Skeletal muscle tissue (tissue), 4 donors: ENCODE data around the gene AKAP12. TPM values are rescaled to one million over a fixed set of nuclear protein-coding genes. Genes with fewer than 3 reads are reported as not detected.

Experiments
- H3K27ac ChIP-seq: one replicate; pipeline ENCODE4 v1.7.0; 2013; ENCODE audit warnings: mild to moderate bottlenecking, low read depth, low read length, inconsistent platforms
- H3K27me3 ChIP-seq, 3 donors: one replicate each; pipeline ENCODE4 v1.7.0; 2013; ENCODE audit warnings: low read length in 3 of 3; ENCODE audit not compliant: control insufficient read depth in 3 of 3, insufficient read depth in 3 of 3
- H3K36me3 ChIP-seq, 3 donors: one replicate each; pipeline ENCODE4 v1.7.0; 2013; ENCODE audit warnings: low read length in 3 of 3; ENCODE audit not compliant: control insufficient read depth in 3 of 3, insufficient read depth in 3 of 3
- H3K4me1 ChIP-seq, 3 donors: one replicate each; pipeline ENCODE4 v1.7.0; 2013; ENCODE audit warnings: low read length in 3 of 3, mild to moderate bottlenecking in 3 of 3; ENCODE audit not compliant: control insufficient read depth in 3 of 3, insufficient read depth in 3 of 3
- H3K4me3 ChIP-seq, 3 donors: one replicate each; pipeline ENCODE4 v1.7.0; 2013; ENCODE audit warnings: low read length in 3 of 3
- H3K9ac ChIP-seq, 3 donors: one replicate each; pipeline ENCODE4 v1.7.0; 2013; ENCODE audit warnings: low read length in 3 of 3, mild to moderate bottlenecking in 3 of 3, moderate library complexity in 2 of 3, low read depth in 1 of 3
- H3K9me3 ChIP-seq, 3 donors: one replicate each; pipeline ENCODE4 v1.7.0; 2013; ENCODE audit warnings: low read length in 3 of 3; ENCODE audit not compliant: control insufficient read depth in 3 of 3
- total RNA-seq: library from RNA; depleted of rRNA; stranded (reverse); fragments of >200 nt; gene quantifications from one replicate; pipeline ENCODE4 v1.2.3, GENCODE V29; 2014
- donor health status: Osteomylitis.

Gene AKAP12, protein sequence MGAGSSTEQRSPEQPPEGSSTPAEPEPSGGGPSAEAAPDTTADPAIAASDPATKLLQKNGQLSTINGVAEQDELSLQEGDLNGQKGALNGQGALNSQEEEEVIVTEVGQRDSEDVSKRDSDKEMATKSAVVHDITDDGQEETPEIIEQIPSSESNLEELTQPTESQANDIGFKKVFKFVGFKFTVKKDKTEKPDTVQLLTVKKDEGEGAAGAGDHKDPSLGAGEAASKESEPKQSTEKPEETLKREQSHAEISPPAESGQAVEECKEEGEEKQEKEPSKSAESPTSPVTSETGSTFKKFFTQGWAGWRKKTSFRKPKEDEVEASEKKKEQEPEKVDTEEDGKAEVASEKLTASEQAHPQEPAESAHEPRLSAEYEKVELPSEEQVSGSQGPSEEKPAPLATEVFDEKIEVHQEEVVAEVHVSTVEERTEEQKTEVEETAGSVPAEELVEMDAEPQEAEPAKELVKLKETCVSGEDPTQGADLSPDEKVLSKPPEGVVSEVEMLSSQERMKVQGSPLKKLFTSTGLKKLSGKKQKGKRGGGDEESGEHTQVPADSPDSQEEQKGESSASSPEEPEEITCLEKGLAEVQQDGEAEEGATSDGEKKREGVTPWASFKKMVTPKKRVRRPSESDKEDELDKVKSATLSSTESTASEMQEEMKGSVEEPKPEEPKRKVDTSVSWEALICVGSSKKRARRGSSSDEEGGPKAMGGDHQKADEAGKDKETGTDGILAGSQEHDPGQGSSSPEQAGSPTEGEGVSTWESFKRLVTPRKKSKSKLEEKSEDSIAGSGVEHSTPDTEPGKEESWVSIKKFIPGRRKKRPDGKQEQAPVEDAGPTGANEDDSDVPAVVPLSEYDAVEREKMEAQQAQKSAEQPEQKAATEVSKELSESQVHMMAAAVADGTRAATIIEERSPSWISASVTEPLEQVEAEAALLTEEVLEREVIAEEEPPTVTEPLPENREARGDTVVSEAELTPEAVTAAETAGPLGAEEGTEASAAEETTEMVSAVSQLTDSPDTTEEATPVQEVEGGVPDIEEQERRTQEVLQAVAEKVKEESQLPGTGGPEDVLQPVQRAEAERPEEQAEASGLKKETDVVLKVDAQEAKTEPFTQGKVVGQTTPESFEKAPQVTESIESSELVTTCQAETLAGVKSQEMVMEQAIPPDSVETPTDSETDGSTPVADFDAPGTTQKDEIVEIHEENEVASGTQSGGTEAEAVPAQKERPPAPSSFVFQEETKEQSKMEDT (N-terminal part only)
- total RNA-seq, result 99.7 TPM

DNA sequence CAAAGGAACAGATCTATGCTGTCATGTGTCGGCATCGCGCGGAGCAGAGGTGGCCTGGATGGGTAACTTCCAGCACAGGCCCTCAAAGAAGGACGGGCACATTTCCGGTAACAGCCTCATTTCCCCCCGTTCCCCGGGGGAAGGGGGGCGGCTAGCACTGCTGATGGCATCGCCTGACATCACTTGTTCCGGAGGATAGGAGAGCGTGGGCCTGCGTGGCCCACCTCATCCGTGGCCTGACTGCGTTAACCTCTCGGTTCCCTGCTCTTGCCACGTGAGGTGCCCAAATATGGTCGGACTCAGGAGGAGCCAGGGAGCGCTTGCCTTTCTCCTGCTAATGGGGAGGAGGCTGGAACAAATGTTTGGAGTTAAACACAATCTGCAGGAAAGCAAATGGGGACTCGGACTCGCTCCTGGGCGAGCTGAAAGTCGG, at the start of gene AKAP12:
Gene AKAP12 (plus strand): TSS at position 365 of the 433 bp plus-strand sequence. CDS start 596 bp downstream, outside the sequence.
- no peaks in the 10 kb centered on the region for H3K36me3 ChIP-seq
- H3K9me3 ChIP-seq, result peaks cover 0 to 2% (median 0%) of the 10 kb centered on the region in 3 donors
- H3K9ac ChIP-seq, result peak within 1 kb of the TSS; percentile 64 to 76 (median 65)
- H3K4me3 ChIP-seq, result peak within 1 kb of the TSS; percentile 71 to 76 (median 74)
- peaks cover 9 to 24% (median 16%) of the 10 kb centered on the region in 3 donors for H3K27me3 ChIP-seq
- peaks cover 3 to 14% (median 11%) of the 10 kb centered on the region in 3 donors for H3K4me1 ChIP-seq
- H3K27ac ChIP-seq, result peak within 1 kb of the TSS; percentile 66

GRCh38 chr6:151191527-151191926, 48.2 kb upstream of the AKAP12 start:
- no peaks in the 10 kb centered on the region for H3K4me1 ChIP-seq

DNA sequence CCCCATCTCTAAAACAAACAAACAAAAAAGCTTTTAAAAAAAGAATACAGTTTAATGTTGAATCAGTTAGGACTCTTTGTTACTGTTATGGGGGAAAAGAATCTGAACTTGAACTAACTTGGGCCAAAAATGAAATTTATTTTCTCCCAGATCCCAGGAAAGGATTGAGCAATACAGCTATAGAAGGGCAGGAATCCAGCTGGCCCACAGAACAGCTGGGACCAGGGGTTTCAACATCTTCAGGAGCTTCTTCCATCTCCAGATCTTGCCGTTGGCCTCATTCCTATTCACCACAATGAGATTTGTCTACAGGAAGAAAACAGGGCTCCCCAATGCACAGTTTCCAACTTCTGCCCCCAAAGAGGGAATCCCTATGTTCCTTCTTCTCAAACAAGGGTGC, 43.2 kb upstream of the AKAP12 start:
- H3K4me3 ChIP-seq, result no peak overlapping the region
- H3K27me3 ChIP-seq, result no peaks in the 10 kb centered on the region
- H3K27ac ChIP-seq, result no peak overlapping the region
- H3K9ac ChIP-seq, result no peak overlapping the region
- H3K36me3 ChIP-seq, result no peaks in the 10 kb centered on the region
- no peaks in the 10 kb centered on the region for H3K9me3 ChIP-seq
- peaks cover 0 to 5% (median 0%) of the 10 kb centered on the region in 3 donors for H3K4me1 ChIP-seq

More at GRCh38 chr6:151191527-151191926, 48.2 kb upstream of the AKAP12 start:
- Histone ChIP-seq H3K4me3 (no peak overlapping the region), H3K9ac (no peak overlapping the region), H3K36me3 (no peaks in the 10 kb centered on the region), H3K9me3 (no peaks in the 10 kb centered on the region), H3K27ac (no peak overlapping the region), H3K27me3 (no peaks in the 10 kb centered on the region)

DNA sequence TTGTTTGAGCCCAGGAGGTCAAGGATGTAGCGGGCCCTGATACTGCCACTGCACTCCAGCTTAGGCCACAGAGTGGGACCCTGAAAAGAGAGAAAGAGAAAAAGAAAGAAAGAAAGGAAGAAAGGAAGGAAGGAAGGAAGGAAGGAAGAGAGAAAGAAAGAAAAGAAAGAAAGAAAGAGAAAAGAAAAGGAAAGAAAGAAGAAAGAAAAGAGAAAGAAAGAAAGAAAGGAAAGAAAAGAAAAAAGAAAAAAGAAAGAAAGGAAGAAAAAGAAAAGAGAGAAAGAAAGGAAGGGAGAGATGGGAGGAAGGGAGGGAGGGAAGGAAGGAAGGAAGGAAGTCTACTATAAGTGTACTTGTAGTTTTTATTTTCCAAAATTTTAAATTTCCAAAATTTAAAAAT, 42.2 kb upstream of the AKAP12 start:
- Histone ChIP-seq H3K9me3 (no peaks in the 10 kb centered on the region), H3K27me3 (no peaks in the 10 kb centered on the region), H3K36me3 (no peaks in the 10 kb centered on the region), H3K27ac (no peak overlapping the region), H3K9ac (no peak overlapping the region), H3K4me3 (no peak overlapping the region), H3K4me1 (peaks cover 0 to 5% (median 0%) of the 10 kb centered on the region in 3 donors)

DNA sequence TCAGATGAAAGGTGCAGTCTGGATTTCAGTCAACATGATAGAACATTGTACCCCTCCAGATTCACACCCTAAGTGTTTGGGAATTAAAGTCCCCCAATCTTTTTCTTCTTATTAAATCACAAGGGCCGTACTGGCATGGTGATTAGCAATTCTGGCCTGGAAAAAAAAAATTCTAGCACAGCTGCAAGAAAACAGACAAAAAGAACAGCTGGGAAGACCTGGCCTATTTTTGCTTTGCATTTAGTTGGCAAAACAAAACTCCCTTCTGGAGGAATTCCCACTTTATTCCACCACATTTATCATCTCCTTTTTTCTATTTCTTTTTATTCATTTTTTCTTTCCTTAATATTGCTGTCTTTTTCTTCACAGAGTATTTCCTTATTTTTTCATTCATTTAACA, 39.8 kb upstream of the AKAP12 start:
- no peak overlapping the region for H3K27ac ChIP-seq
- no peak overlapping the region for H3K9ac ChIP-seq
- H3K4me3 ChIP-seq, result no peak overlapping the region
- no peaks in the 10 kb centered on the region for H3K9me3 ChIP-seq
- no peaks in the 10 kb centered on the region for H3K36me3 ChIP-seq
- H3K4me1 ChIP-seq, result peaks cover 0 to 5% (median 0%) of the 10 kb centered on the region in 3 donors
- H3K27me3 ChIP-seq, result no peaks in the 10 kb centered on the region

GRCh38 chr6:151205721-151206600, 33.8 kb upstream of the AKAP12 start:
- H3K27ac ChIP-seq, result no peak overlapping the region
- no peaks in the 10 kb centered on the region for H3K4me1 ChIP-seq

GRCh38 chr6:151207674-151208073, 32.1 kb upstream of the AKAP12 start:
- Histone ChIP-seq H3K4me1 (no peaks in the 10 kb centered on the region), H3K9ac (no peak overlapping the region), H3K27me3 (no peaks in the 10 kb centered on the region), H3K4me3 (no peak overlapping the region), H3K36me3 (no peaks in the 10 kb centered on the region), H3K9me3 (peaks cover 0 to 2% (median 0%) of the 10 kb centered on the region in 3 donors), H3K27ac (no peak overlapping the region)

More at GRCh38 chr6:151205721-151206600, 33.8 kb upstream of the AKAP12 start:
- H3K36me3 ChIP-seq, result no peaks in the 10 kb centered on the region
- H3K4me3 ChIP-seq, result no peak overlapping the region
- no peaks in the 10 kb centered on the region for H3K9me3 ChIP-seq
- H3K27me3 ChIP-seq, result no peaks in the 10 kb centered on the region
- H3K9ac ChIP-seq, result no peak overlapping the region

DNA sequence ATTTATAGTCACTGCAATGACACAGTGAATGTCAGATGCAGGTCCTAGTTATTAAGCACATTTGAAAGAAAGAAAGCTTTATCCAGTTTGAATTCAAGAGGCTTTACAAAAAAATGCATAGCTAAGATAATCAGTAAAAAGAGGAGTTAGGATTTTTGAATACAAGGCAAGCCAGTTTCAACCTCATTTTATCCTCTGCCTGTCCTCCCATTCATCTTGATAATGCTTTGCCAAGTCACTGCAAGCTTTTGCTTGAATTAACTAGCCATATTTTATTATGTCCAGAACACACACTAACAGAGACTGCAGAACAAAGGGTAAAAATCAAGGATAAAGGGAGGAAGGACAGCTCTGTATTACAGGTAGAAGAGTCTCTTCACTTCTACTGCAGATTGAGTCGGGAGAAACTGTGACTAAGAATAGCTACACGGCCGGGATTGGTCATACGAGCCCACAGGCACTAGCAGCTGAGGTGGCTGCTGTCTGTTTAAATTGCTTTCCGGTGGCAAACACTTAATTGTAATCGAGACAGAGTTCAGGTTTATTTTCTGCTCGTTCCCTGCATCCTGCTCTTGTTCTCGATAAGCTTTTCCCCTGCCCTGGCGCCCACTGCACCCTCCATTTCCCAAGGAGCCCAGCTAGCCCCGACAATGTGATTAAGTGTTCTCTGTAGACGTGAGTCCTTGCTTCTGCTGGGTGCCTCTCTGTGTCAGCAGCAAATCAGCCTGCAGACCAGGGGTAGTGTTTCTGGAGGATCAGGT, 30.5 kb upstream of the AKAP12 start:
- Histone ChIP-seq H3K27me3 (no peaks in the 10 kb centered on the region), H3K9ac (no peak overlapping the region), H3K27ac (no peak overlapping the region)

More for the DNA sequence above, 30.5 kb upstream of the AKAP12 start:
- Histone ChIP-seq H3K36me3 (no peaks in the 10 kb centered on the region), H3K4me3 (no peak overlapping the region), H3K9me3 (peaks cover 0 to 2% (median 2%) of the 10 kb centered on the region in 3 donors), H3K4me1 (no peaks in the 10 kb centered on the region)
